DND-41 (cell line): ENCODE results near the gene LRRN2.

Source experiments
- CTCF ChIP-seq: IDR thresholded peaks from 2 replicates; pipeline ENCODE4 v1.5.1; 2012; ENCODE audit warnings: borderline replicate concordance, low read length, moderate library complexity, mild to moderate bottlenecking; ENCODE audit not compliant: poor library complexity, severe bottlenecking; ENCODE audit errors: extremely low read depth
- EZH2 ChIP-seq: IDR thresholded peaks from 3 replicates; pipeline ENCODE4 v1.6.1; 2012; ENCODE audit warnings: borderline replicate concordance, low read depth, mild to moderate bottlenecking, moderate library complexity, low read length, inconsistent platforms; ENCODE audit not compliant: severe bottlenecking

- TF ChIP-seq CTCF (no peak), EZH2 (no peak)
Observed at GRCh38 chr1:204612326-204612725, 73.2 kb downstream of the LRRN2 start.
